GM19463 (cell line): Measurements from ENCODE around the gene TGFB2.
A peak's percentile ranks its signal among the peaks of the same experiment; 100 is the strongest.

Experiments used
- ATAC-seq: cut with Tn5 transposase; IDR thresholded peaks from one replicate; pipeline ENCODE4 v1.9.1; 2021; ENCODE audit warnings: mild to moderate bottlenecking, moderate library complexity; ENCODE audit not compliant: unreplicated experiment

The TGFB2 gene

GRCh38 chr1:218357211-218357892, 12.2 kb downstream of the TGFB2 start:
- no peak for ATAC-seq

- ATAC-seq, result no peak
These were observed 12.7 kb downstream of the TGFB2 start for GRCh38 chr1:218357893-218358232.

- ATAC-seq, result no peak
These were observed 16.3 kb downstream of the TGFB2 start for GRCh38 chr1:218361298-218362065.

GRCh38 chr1:218362418-218363076, 17.4 kb downstream of the TGFB2 start:
- ATAC-seq, result no peak

DNA sequence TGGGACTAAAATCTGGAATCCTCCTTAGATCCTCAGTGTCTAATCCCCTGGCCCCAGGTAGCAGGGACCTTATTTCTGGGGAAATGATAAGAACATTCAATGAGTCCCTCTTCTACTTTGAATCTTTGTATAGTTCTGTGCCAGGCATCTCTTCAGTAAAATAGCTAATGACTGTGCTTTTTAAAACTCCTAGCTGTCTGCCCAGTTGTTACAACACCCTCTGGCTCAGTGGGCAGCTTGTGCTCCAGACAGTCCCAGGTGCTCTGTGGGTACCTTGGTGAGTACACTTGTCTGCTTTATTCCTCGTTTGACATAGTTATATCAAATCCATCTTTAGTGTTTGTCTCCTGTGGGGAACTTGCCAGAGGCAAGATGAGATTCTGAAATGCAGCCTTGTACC, 18.0 kb downstream of the TGFB2 start:
- ATAC-seq, result no peak

GRCh38 chr1:218364028-218364710, 19.0 kb downstream of the TGFB2 start:
- ATAC-seq, result no peak

DNA sequence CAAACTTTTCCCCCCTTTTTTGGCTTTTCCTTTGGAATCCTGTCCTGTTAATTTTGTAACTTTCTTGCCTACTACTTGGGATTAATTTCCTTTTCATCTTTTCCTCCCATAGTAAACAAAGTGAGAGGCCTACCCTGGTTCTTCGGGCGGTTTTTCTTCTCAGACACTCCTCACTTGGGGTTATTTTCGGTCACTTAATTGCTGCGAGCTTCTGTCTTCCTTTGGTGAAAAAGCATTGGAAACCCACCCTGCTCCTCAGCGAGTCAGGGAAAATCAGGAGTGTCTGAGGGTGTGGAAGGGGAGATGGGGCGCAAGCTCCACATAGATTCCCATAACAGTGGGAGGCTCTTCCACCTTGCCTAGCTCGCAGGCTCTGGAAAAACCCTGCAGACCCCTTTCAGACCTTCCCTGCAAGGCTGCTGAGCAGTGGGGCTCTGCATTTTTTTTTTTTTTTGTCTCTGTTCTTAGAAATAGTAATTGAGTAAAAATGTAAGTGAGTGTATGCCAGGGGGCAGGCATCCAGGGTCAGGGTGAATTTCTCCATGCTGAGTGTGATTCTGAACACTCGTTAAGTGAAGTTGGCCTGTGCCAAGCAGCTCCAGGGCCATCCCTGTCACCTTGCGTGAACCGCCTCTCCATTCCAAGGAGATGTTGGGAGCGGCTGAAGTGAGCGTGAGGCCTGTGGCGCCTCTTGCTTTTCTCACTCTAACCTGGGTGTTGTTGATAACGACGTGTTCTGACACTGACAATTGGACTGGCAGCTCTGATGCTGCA, 20.3 kb downstream of the TGFB2 start:
- ATAC-seq, result no peak

GRCh38 chr1:218366322-218367052, 21.4 kb downstream of the TGFB2 start:
- no peak for ATAC-seq

DNA sequence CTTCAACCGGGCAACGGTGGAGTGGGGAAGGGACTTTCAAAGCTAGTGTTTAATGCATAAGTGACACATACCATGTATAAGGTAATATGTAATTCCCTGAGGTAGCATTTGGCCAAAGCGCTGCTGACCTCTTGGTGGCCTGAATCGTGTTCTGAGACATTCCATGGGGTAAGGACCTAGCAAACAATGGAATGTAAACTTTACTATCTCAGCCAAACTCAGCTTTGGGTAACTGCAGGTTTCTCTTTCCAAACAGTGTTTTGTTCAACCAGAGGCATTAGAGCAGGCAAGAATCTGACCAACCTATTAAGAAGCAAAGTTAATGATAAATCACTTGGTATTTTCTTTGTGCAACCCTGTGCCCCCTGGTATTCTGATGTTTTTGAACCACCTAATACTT, 22.0 kb downstream of the TGFB2 start:
- no peak for ATAC-seq

DNA sequence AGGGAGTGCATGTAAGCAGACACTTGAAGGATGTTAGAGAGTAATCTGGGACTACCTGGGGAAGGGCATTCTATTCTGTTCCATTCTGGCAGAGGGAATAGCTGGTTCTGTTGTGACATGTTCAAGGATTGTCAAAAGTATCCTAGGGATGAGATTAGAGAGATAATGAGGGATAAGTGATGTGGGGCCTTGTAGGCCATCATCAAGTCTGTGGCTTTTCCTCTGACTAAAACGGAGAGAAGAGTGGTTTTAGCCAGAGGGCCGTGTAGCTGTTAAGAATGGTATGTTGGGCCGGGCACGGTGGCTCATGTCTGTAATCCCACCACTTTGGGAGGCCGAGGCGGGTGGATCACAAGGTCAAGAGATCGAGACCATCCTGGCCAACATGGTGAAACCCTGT, 23.6 kb downstream of the TGFB2 start:
- ATAC-seq, result no peak

- no peak for ATAC-seq
These were observed 24.8 kb downstream of the TGFB2 start for GRCh38 chr1:218369688-218370511.

DNA sequence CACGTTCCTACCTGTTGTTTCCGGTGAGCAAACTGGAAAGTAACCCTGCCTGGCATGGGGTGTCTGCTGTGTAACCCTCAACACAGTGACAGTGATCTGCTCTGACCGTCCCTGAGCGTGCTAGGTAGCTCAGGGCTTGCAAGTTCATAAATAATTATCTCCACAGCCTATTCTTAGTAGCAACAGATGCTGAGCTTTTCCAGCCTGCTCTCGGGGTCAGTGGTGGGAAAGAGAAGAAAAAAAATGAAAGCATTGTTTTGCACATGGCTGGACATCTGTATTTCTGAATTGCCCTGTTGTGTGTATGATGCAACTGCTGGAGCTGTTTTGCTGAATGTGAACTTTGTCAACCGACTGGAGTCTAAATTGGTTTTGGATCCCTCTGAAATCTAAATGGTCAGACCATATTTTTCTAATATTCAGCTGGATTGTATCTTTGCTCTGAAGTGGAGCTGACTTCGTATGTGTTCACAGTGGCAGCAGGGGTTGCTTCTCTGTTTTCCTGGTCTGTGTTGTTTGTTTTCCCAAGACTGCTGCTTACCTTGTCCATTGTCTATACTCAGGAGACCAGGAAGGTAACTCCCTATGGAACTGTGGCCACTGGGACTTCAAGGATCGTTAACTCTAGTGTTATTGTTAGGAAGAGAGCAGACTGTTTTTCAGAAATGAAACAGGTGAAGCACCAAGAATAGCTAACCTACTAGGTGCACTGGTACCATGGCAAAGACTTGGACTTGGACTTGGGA, 27.0 kb downstream of the TGFB2 start:
- no peak for ATAC-seq

DNA sequence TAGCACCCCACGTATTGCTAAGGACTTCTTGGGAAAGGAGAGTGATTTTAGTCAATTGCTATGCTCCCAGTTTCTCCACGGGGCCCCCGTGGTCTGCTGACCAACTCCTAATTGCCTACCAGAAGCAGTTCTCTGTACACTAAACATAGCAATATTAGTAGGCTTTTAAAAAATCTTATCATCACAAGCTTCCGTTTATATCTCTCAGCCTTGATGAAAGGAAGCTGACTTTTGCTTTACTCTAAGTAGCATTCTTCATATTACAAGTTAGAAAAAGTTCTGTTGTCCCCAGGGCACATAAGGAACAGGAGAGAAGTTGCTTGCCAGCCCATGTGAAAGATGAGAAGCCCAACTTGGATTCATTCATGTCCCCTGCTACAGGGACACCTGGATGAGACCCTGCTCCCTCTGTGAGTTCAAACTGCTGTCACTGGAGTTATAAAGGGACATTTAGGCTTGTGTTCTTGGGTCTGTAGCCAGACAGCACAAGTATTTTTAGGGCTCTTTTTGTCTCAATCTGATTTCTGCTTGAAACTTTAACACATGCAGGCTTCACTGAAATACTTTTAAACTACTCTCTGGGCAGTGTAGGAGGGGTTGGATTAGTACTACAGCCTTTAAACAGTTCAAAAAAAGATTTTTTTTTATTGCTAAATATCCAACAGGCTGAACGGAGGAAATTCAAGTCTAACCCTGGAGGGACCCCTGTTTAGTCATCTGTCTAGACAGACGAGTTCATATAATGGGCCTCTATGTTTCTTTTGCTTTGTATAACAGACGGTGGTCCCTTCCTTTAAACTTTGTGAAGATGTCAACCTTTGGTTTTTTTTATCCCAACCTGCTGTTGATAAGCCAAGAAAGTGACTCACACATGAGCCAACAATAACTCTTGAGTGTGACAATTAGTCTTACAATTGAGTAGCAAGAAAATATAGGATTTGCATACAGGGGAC, 29.5 kb downstream of the TGFB2 start:
- ATAC-seq, result no peak

DNA sequence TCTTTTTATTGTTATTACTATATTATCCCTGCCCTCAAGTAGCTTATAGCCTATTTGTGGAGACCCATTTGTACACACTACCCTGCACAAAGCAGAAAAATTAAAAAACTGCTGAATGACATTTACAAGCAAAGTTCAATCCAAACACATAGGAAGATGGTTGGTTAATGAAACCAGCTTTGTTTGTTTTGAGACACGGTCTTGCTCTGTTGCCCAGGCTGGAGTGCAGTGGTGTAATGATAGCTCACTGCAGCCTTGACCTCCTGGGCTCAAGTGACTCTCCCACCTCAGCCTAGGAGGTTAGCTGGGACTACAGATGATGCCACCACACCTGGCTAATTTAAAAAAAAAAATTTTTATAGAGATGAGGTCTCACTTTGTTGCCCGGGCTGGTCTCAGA, 31.6 kb downstream of the TGFB2 start:
- peak; percentile 9 for ATAC-seq

- ATAC-seq, result peak; percentile 90
These were observed 32.1 kb downstream of the TGFB2 start for GRCh38 chr1:218377143-218377660.

GRCh38 chr1:218380125-218380977, 35.2 kb downstream of the TGFB2 start:
- ATAC-seq, result no peak
